GM12891 (cell line): ENCODE results near the gene MYMK.

ENCODE experiments used
- PAX5 ChIP-seq: IDR thresholded peaks from 2 replicates; pipeline ENCODE4 v1.6.1; 2011; ENCODE audit warnings: low read length, moderate library complexity, mild to moderate bottlenecking; ENCODE audit not compliant: insufficient read depth, severe bottlenecking
- POLR2A ChIP-seq: IDR thresholded peaks from 2 replicates; pipeline ENCODE4 v1.6.1; 2011; ENCODE audit warnings: low read depth, low read length, control low read depth
- POLR2AphosphoS5 ChIP-seq: IDR thresholded peaks from 2 replicates; pipeline ENCODE4 v1.6.1; 2011; ENCODE audit warnings: low read depth, low read length, control low read depth
- POU2F2 ChIP-seq: IDR thresholded peaks from 2 replicates; pipeline ENCODE4 v1.6.1; 2011; ENCODE audit warnings: low read depth, mild to moderate bottlenecking, control low read depth, low read length, moderate library complexity
- SPI1 ChIP-seq: IDR thresholded peaks from 2 replicates; pipeline ENCODE4 v1.6.1; 2011; ENCODE audit warnings: low read depth, low read length, control low read depth
- TAF1 ChIP-seq: IDR thresholded peaks from 2 replicates; pipeline ENCODE4 v1.6.1; 2011; ENCODE audit warnings: low read depth, low read length, control low read depth

DNA sequence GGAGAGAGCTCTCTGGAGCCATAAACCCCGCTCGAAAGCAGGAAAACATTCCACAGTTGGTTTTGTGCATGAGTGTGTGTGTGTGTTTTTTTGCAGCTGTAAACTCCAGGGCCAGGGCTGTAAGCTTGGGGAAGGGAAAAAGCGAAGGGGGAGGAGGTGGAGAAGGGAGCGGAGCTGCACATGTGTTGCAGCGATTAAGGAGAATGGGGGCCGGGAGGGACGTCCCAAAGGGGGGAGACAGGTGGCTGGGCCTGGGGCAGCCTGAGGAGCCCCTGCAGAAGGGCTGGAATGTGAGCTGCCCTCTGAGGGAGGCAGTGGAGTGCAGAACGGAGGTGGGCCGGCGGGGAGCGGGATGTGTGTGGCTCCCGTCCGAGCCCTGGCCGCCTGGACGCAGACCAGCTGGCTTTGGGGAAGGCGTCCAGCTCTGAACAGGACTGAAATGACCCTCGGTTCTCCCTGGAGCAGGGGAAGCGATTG lies 2.7 kb upstream of the MYMK start:
- TF ChIP-seq TAF1 (no peak), POLR2AphosphoS5 (no peak), POLR2A (no peak), SPI1 (no peak), PAX5 (no peak), POU2F2 (no peak)
